ENCODE results near the gene HRH3.

The HRH3 gene

DNA sequence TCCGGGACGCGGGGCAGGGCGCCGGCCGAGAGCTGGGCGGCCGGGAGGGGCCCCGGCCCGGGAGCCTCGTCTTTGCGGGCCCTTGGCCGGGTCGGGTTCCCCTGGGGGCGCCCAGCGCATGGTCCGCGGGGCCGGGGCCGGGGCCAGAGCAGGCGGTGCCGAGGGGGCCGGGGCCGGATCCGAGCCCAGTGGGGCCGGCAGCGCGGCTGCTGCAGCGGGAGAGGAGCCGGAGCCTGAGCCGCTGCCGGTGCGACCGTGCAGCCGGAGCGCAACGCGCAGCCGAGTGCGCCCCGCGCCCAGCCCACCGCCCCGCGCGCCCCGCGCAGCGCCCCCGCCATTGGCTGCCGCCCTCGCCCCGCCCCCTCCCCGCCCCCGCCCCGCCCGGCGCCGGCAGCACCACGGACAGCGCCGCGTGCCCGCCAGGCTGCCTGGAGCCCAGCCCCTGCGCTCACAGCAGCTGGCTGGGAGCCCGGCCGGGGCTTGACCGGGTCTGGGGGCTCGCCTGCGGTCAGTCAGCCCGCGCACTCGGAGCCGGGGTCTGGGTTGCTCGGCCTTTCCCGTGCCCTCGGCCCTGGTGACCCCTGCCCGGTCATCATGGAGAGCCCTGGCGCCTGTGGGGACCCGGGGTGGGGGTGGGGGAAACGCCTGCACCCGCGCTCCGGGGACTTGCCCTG lies at the start of gene HRH3:
Gene HRH3, minus strand, starts transcription at position 287 of the 674 bp plus-strand sequence. CDS start 308 bp downstream, outside the sequence.
- DNase-seq = no peak

DNA sequence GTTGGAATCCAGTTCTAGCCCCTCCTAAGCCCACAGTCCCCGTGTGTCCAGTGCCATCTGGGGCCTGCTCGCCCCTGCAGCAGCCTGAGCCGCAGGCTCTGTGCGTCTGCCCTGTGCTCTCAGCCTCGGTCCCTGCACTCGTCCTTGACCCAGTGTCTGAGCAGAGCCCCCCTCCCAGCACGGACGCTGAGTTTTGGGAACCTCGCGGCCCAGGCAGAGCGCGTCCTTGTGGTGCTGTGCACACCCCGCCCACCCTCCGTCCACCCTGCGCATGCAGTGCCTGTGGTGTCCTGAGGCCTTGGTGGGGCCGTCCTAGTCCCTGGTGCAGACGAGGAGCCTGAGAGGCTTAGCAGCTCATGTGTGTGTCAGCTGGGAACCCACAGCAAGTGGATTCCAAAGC lies 49.8 kb upstream of the HRH3 start:
- DNase-seq = no peak

DNA sequence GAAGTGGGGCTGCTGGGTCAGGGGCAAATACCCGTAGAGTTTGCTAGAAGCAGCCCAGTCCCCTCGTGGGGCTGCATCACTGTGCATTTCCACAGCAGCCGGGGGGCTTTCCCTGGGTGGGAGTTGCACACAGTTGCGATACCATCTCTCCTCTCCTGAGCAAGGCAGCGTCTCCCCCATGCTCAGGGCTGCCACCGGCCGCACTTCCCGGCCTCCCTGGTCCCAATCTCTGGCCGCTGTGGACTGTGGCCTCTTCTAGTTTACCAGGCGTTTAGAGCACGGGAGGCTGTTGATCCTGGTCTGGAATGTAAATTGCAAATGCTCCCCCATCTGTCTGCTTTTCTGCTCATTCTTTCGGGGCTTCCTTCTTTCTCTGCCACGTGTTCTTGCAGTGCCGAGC lies 49.3 kb upstream of the HRH3 start:
- DNase-seq = no peak

DNA sequence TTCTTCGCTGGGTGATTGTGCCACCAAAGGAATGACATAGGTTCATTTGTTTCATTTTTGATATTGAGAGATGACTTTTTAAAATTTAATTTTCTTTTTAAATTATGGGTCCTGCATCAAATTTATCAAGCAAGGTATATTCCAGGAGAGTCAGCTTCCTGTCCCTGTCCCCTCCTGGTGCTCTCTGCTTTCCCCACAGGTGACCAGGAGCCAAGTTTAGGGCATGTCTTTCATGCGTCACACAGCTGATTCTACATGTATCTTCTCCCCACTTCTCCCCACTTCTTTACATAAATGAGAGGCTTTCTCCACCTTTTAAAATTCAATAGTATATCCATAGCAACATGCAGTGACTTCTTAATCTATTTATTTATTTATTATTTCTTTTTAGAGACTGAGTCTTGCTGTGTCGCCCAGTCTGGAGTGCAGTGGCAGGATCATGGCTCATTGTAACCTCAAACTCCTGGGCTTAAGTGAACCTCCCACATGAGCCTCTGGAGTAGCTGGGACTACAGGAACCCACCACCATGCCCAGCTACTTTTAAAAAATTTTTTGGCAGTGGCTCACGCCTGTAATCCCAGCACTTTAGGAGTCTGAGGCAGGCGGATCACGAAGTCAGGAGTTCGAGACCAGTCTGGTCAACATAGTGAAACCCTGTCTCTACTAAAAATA lies 48.3 kb upstream of the HRH3 start:
- no peak for DNase-seq

DNA sequence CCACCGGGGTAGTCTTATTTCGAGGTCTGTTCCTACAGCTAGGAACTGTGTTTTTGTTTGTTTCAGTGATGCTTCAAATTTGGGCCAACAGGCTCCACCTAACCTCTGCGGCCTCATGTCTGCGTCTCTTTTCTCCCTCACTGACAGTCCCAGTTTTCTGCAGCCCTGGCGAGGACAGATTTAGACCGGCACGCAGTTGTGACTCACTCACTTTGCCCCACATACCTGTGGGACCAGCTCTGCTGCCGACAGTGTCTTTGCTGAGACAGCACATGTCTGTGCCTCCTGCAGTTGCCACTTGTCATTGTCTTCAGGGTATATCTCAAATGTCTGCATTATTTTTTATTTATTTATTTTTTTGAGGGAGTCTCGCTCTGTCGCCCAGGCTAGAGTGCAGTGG lies 47.5 kb upstream of the HRH3 start:
- no peak for DNase-seq

DNA sequence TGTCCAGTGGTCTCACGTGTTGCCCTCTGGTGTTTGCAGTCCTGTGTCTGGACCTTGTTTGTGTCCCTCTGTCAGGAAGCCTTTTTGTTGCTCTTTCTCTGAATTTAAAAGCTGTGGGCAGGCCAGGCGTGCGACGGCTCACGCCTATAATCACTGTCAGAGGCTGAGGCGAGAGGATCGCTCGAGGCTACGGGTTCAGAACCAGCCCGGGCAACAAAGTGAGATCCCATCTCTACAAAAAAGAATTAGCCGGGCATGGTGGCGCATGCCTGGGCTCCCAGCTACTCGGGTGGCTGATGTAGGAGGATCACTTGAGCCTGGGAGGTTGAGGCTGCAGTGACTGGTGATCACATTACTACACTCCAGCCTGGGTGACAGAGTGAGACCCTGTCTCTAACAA lies 46.8 kb upstream of the HRH3 start:
- no peak for DNase-seq

DNA sequence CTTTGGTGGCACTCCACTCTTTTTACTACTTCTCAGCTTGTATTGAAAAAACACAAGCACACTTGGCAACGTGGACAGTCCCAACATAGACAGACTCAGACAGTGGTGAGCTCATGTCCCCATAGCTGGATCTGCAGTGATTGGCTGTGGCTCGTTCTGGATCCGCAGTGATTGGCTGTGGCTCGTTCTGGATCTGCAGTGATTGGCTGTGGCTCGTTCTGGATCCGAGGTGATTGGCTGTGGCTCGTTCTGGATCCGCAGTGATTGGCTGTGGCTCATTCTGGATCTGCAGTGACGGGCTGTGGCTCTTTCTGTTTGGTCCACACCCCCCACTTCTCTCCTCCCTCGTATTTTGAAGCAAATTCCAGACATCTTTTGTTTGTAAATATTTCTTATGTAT lies 46.3 kb upstream of the HRH3 start:
- no peak for DNase-seq

DNA sequence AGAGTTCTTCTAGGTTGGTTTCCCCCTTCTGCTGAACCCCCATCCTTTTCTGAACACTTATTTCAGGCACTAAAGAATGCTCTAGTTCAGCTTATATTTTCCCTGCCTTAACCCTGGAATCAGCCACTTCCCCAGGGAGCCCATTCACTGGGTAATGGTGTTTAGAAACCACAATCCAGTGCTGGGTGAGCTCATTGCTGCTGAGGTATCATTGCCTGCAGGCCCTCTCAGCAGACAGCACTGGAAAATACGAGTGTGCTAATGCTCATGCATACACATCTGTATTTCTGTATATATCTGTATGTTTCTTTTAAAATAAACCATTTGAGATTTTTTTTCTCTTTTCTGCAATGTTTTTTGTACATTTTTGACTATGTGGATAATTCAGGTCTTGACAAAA lies 45.3 kb upstream of the HRH3 start:
- no peak for DNase-seq

DNA sequence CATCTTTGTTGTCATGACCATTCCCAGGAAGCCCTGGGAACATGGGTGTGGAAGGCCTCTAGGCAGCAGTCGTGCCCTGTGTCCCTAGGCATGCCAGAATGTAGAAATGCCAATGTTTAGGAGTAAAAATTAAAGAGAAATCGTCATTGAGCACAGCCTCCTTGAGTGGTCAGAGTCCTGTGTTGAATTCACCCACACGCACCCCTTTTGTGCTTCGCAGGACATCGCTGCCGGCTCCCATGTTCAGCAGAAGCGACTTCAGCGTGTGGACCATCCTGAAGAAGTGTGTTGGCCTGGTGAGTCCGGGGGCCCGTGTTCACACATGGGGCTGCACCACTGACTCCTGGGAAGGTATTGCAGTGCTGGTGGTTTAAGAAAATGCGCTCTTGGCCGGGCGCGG lies 43.3 kb upstream of the HRH3 start:
- DNase-seq = no peak

DNA sequence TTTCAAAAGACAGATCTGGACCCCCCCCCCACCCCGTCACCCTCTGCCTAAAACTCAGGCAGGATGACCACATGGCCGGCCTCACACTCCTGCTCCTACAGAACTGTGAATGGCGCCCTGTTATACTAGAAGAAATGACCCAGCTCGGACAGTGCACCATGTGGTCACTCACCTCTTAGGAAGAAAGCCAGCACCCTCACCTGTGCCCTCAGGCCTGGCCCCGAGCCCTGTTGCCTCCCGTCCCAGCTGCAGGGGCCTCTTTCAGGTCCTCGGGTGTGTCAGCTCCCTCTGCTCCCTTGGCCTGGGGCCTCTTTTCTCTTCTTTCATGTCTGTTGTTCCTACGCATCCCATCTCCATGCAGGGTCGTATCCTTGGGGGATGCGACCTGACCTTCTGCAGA lies 42.0 kb upstream of the HRH3 start:
- DNase-seq = no peak

DNA sequence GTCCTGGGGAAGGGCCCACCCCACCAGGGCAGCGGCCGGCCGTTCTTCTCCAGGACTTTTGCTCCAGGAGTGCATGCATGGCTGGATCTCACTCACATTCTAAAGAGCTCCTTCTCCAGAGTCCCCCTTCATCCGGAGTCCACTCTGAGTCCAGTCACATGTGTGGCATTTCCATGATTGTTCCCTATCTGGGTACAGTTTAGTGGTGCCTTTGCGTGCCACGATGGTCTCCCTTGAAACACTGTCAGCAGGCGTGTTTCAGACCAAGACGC lies 39.2 kb upstream of the HRH3 start:
- DNase-seq = no peak

DNA sequence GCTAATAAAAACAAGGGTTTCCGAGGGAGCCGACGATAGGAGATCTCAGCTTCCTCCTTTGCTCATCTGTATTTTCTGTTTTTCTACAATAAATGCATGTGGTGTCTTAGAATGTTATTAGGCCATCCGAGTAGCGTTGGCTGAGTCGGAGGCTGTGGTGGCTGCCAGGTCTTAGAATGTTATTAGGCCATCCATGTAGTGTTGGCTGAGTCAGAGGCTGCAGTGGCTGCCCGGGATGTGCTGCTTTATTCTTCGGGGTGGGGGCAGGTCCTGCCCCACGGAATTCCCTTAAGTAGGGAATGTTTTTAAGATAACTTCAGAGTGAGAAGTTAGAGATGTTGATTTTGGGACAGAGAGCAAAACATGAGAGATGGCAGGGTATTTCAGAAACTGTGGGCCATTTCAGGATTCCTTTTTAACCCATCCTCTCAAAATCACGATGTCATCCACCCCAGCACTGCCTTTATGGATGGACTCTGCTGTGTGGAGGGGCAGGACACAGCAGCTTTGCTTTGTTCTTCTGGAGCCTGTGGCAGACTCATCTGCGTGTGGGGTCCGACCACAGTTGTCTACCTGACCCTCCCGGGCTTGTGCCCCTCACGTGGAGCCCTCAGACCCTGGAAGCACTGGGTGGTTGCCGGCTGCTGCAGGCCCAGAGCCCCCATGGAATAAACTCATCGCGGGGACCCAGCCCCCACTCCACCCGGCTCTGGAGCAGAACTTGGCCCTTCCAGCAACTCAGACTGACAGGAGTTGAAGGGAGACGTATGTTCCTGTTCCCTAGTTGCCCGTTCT lies 38.6 kb upstream of the HRH3 start:
- DNase-seq = peak; percentile 73

DNA sequence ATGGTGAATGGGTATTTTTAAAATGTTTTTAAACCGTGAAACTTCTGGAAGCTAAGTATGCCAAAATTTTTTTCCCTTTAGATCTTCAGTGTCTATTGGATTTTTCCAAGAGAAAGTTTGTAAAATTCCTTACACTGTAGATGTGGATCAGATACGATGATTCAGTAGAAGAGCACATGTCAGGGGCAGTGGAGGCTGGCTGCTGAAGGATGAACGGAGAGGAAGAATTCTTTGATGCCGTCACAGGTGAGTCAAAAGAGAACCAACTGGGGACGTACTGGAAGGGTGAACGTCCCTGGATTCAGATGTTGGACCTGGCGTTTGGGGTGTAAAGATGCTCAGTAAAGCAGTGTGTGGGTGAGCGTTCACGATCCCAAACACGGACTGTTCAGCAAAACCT lies 35.9 kb upstream of the HRH3 start:
- DNase-seq = no peak

DNA sequence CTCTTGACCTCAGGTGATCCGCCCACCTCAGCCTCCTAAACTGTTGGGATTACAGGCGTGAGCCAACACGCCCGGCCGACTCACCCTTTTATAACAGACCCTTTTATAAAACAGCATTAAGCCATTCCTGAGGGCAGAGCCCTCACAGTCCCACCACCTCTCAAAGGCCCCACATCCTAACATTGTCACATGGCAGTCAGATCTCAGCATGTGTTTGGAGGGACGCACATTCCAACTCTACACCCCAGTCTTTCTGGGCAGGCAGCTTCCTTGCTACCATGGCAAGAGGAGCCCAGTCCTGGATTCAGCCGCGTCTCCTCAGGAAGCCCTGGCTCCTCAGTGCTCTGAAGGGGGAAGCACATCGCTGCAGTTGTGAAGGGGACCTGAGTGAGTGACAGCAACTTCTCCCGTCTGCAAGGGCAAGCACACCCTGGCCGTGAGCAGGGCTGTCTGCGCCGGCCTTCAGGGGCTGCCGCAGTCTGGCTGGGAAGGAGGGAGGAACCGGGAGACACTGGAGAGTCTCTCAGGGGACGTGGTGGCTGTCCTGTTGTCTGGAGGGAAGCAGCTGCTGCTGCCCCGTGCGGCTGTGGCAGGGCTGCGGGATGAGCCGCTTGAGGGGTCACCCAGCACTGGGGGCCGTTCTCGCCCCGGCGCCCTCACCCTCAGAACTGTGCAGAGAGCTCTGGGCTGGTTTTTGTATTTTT lies 34.1 kb upstream of the HRH3 start:
- no peak for DNase-seq

DNA sequence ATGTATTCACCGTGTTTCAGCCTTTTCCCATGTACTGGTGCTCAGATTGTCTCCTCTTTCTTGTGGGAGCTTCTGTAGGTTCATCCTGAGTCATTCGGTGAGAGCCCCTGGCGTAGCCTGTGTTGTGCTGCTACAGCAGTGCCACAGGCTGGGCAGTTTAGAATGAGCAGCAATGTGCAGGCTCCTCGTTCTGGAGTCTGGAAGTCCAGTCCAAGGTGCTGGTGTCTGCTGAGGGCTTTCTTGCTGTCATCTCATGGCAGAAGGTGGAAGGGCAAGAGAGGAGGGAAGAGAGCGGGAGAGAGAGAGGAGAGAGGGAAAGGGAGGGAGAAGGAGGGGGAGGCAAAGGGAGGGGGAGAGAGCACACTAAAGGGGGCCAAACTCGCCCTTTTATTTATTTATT lies 33.3 kb upstream of the HRH3 start:
- DNase-seq = no peak

DNA sequence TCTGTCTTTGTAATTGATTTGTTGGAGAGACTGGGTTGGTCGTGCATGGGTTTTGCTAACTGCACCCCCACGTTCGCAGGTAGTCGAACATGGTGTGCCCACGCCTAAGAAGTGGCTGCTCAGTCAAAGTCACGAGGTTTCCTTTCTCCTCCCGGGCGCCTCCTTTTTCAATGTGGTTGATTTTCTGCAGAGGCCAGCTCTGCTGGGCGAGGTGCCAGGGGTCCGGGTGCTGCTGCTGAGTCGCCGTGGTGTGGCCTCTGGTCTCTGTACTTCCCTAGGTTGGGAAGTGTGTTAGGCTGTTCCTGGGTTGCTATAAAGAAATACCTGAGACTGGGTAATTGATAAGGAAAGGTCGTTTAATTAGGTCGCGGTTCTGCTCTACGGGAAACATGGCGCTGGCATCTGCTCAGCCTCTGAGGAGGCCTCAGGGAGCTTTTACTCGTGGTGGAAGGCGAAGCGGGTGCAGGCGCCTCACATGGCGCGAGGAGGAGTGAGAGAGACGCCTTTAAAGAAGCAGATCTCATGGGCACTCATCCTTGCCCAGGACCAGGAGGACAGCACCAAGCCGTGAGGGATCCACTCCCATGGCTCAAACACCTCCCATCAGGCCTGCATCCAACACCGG lies 32.4 kb upstream of the HRH3 start:
- peak; percentile 53 for DNase-seq

DNA sequence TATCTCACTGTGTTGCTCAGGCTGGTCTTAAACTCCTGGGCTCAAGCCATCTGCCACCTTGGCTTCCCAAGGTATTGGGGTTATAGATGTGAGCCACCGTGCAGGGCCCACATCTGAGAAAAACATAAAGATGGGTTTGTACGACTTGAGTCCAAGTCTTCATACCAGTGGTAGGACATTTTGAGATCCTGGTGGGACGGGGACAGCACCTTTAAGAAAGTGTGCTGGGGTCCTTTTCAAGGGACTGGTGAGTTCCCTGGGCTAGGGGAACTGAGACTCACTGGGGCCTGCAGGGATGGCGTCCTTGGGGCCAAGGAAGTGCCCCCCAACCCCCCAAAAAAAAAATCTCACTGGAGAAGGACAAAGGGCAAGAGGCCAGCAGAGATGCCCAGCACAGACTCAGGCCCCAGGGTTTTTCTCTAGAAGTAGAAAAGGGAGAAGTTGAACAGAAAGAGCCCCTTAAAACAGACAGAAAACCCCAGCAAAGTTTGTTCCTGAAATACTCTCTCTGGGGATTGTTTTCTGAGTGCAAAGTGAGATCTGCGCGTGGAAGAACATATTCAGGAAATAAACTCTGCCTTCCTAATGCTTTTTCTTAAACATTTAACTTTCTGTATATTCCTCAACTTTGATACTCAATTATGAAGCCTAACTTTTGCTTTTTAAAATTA lies 28.9 kb upstream of the HRH3 start:
- DNase-seq = no peak

DNA sequence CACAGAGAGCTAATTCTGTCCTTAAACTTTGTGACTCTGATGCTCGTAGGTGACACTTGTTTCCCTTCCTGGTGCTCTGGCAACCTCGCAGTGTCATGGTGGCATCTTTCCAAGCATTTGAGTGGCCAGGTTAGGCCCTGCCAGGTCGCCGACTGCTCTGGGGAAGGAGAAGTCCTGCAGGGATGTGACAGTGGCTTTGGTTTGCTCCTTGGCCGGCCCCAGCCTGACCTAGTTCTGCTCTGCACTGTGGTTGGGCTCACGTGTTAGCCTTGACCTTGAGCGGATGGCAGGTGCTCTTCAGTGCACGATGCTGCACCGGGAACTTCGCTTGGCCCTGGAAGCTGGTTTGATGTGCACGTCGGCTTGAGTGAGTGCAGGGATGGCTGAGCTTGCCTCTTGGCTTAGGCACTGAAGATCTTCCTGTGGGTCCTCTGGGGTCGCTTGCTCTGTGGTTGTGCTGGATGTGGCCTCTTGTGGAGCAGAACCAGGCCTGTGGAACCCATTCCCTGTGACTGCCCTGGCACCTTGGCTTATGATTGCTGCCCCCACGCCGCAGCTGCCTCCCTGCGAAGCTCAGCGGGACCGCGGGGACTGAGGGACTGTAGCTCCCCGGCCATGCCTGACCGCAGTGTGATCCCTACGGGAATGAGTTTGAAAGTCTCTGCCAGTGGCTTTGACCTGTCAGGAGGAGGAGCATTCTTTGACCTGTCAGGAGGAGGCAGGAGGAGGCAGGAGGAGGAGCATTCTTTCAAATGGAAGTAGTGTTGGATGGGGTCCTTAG lies 27.0 kb upstream of the HRH3 start:
- no peak for DNase-seq

DNA sequence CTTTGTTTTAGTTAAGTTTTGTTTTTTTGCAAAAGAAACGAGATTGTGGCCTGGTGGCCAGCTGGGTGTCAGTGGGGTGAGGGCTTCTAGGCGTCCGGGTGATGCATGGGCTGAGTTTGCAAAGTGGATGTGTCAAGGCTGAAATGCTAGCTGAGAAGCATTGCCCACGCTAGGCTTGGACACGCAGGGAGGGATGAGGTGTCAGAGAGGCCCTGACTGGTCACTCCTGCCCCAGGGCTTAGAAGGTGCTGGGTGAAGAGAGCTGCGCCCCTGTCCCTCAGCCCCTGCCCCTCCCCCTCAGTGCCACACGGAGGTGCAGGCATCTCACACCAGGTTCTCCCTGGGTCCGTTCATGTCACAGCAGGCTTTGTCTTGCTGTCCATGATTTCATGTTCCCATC lies 26.4 kb upstream of the HRH3 start:
- no peak for DNase-seq

DNA sequence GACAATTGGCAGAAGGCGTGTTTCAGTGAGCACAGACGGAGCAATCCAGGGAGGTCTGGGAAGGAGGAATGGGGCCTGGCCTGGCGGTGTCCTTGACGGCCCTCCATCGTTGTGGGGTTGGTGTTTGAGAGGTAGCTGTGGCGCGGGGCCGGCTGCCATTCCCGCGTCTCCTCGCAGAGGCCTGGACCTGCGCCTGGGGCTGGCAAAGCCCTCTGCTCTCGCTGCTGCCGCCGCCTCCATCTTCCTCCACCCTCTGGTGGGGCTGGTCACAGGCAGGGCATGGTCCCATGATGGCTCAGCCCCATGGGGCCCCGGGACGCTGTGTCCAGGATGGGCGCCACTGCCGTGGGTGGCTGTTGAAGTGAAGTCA lies 25.8 kb upstream of the HRH3 start:
- DNase-seq = no peak

DNA sequence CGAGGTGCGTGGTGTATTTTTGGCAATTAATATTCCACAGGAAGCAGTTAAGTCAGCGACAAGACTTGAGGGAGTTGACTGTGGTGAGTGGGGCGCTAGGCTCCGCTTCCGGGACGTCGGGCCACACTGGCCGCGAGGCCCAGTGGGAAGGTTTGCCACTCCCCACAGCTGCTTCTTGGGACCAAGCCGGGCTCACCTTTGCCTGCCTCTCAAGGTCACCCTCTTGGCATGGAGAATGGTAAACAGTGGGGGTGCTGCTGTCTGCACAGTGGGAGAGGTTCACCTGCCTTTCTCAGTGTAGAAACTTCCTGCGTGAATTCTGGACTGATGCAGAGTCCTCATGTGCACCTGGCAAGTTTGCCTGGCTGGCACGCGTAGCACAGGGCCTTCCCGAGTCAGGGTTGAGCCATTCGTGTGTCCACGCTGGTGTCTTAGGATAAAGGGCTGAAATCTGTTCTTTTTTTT lies 24.6 kb upstream of the HRH3 start:
- DNase-seq = no peak

Data from EL (cell line).